ENCODE measurements around the gene SMIM29. TPM values are rescaled to one million over a fixed set of nuclear protein-coding genes. Genes with fewer than 3 reads are reported as not detected.

The SMIM29 gene
- total and polyA plus RNA-seq, 3 experiments from 2014 or later: 23.0 to 62.5 (median 26.0) TPM

DNA sequence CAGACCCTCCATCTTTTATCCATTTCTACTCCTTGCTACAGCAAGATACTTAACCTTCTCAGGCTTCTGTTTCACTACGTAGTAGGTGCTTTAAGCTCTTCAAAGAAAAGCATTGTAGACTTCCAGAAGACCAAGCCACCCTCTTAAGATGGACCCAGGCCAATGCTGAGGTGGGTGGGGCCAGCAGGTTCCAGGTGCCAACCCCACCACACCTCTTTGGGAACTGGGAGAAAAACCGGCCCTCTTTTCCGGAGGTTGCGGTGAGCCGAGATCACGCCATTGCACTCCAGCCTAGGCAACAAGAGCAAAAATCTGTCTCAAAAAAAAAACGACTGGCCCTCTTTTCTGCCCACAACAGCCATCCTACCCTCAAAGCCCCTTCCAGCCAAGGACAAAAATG lies 22.7 kb downstream of the SMIM29 start:
- no peak for DNase-seq
- peak overlapping the region in 6 of 8 donors; percentile 37 to 93 (median 76) for H3K27ac Mint-ChIP-seq
- CTCF ChIA-PET: no interaction called here

DNA sequence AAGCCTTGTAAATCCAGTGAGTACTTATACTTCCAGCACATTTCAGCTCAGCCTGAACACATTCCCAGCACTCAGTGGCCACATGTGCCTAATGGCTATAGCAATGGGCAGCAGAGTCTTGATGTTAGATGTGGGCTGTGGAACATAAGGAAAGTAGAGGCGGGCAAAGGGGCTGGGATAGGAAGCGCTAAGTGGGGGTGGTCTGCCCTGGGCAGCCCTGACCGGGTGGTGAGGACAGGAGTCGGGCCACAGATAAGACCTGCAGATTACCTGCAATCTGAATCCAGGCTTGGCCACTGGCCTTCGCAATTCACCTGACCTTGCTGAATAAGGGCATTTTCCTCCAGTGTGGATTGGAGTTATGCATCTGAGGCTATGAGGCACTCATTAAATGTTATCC lies 23.3 kb downstream of the SMIM29 start:
- Mint-ChIP-seq H3K27ac (peak overlapping the region in 6 of 8 donors; percentile 64 to 94 (median 86)), H3K36me3 (no peaks in the 10 kb centered on the region)
- POLR2A ChIA-PET: interaction anchor here (0.7 kb wide), 1 partner anchor 42 kb away, joined by 3 read pairs; no protein-coding TSS in a partner anchor

More for the DNA sequence above, 22.7 kb downstream of the SMIM29 start:
- Histone ChIP-seq H3K4me3 (ENCODE audit: low read length) (no peak overlapping the region), H3K36me3 (ENCODE audit: insufficient read depth, low read length) (no peaks in the 10 kb centered on the region), H3K27me3 (ENCODE audit: insufficient read depth, low read length, poor library complexity, severe bottlenecking) (no peaks in the 10 kb centered on the region), H3K27ac (ENCODE audit: low read depth, low read length) (no peak overlapping the region), H3K4me1 (ENCODE audit: insufficient read depth, low read length) (peaks cover 15% of the 10 kb centered on the region), H3K9me3 (ENCODE audit: low read length) (no peaks in the 10 kb centered on the region)
- Mint-ChIP-seq H3K27me3 (no peaks in the 10 kb centered on the region), H3K36me3 (no peaks in the 10 kb centered on the region), H3K4me3 (no peak overlapping the region), H3K4me1 (peaks cover 6 to 20% (median 8%) of the 10 kb centered on the region in 3 donors), H3K9me3 (no peaks in the 10 kb centered on the region)
- POLR2A ChIA-PET: no interaction called here

GRCh38 chr6:34223956-34224940 lies 24.6 kb downstream of the SMIM29 start:
- H3K36me3 Mint-ChIP-seq: no peaks in the 10 kb centered on the region
- no peaks in the 10 kb centered on the region for H3K9me3 Mint-ChIP-seq
- Histone ChIP-seq H3K27ac (ENCODE audit: low read depth, low read length) (peak overlapping the region; percentile 92), H3K4me3 (ENCODE audit: low read length) (peak overlapping the region; percentile 72), H3K9me3 (ENCODE audit: low read length) (no peaks in the 10 kb centered on the region), H3K4me1 (ENCODE audit: insufficient read depth, low read length) (peaks cover 15% of the 10 kb centered on the region), H3K36me3 (ENCODE audit: insufficient read depth, low read length) (no peaks in the 10 kb centered on the region), H3K27me3 (ENCODE audit: insufficient read depth, low read length, poor library complexity, severe bottlenecking) (no peaks in the 10 kb centered on the region)
- CTCF ChIA-PET: interaction anchor here (0.6 to 2.3 kb wide), 10 partner anchors 12 to 385 kb away, joined by 3 to 20 read pairs (median 3); partner anchors contain the start of genes HMGA1 and SMIM29
- peak; percentile 88 to 97 (median 93) for DNase-seq
- H3K27ac Mint-ChIP-seq: peak overlapping the region; percentile 64 to 99 (median 92)
- H3K27me3 Mint-ChIP-seq: no peaks in the 10 kb centered on the region
- H3K4me1 Mint-ChIP-seq: peaks cover 6 to 20% (median 8%) of the 10 kb centered on the region in 3 donors
- POLR2A ChIA-PET: interaction anchor here (0.7 to 3.2 kb wide), 7 partner anchors 12 to 1253 kb away, joined by 3 to 70 read pairs (median 4); partner anchors contain the start of genes HMGA1, SMIM29 and TAF11
- peak overlapping the region; percentile 59 to 88 (median 71) for H3K4me3 Mint-ChIP-seq

More for the DNA sequence above, 23.3 kb downstream of the SMIM29 start:
- DNase-seq: no peak
- Histone ChIP-seq H3K9me3 (ENCODE audit: low read length) (no peaks in the 10 kb centered on the region), H3K36me3 (ENCODE audit: insufficient read depth, low read length) (no peaks in the 10 kb centered on the region), H3K27me3 (ENCODE audit: insufficient read depth, low read length, poor library complexity, severe bottlenecking) (no peaks in the 10 kb centered on the region), H3K27ac (ENCODE audit: low read depth, low read length) (no peak overlapping the region), H3K4me3 (ENCODE audit: low read length) (no peak overlapping the region), H3K4me1 (ENCODE audit: insufficient read depth, low read length) (peaks cover 15% of the 10 kb centered on the region)
- CTCF ChIA-PET: no interaction called here
- no peaks in the 10 kb centered on the region for H3K27me3 Mint-ChIP-seq
- H3K4me1 Mint-ChIP-seq: peaks cover 6 to 20% (median 8%) of the 10 kb centered on the region in 3 donors
- H3K4me3 Mint-ChIP-seq: peak overlapping the region in 2 of 7 donors; percentile 29 to 43
- no peaks in the 10 kb centered on the region for H3K9me3 Mint-ChIP-seq

GRCh38 chr6:34223381-34223955 lies 25.3 kb downstream of the SMIM29 start:
- H3K4me3 Mint-ChIP-seq: peak overlapping the region in 5 of 7 donors; percentile 34 to 76 (median 59)
- H3K27ac Mint-ChIP-seq: peak overlapping the region; percentile 64 to 99 (median 92)
- no peak overlapping the region for H3K4me3 ChIP-seq (ENCODE audit: low read length)
- no peaks in the 10 kb centered on the region for H3K36me3 Mint-ChIP-seq
- DNase-seq: peak in 1 of 5 donors; percentile 54
- peaks cover 15% of the 10 kb centered on the region for H3K4me1 ChIP-seq (ENCODE audit: insufficient read depth, low read length)
- H3K4me1 Mint-ChIP-seq: peaks cover 6 to 20% (median 8%) of the 10 kb centered on the region in 3 donors
- H3K27me3 Mint-ChIP-seq: no peaks in the 10 kb centered on the region
- ChIA-PET POLR2A (interaction anchor here (0.8 to 3.2 kb wide), 6 partner anchors 13 to 1252 kb away, joined by 3 to 70 read pairs (median 4); partner anchors contain the start of genes HMGA1, SMIM29 and TAF11), CTCF (interaction anchor here (0.6 to 2.3 kb wide), 9 partner anchors 23 to 386 kb away, joined by 3 to 20 read pairs (median 3); partner anchors contain the start of gene SMIM29)
- peak overlapping the region; percentile 33 for H3K27ac ChIP-seq (ENCODE audit: low read depth, low read length)
- no peaks in the 10 kb centered on the region for H3K36me3 ChIP-seq (ENCODE audit: insufficient read depth, low read length)
- no peaks in the 10 kb centered on the region for H3K9me3 ChIP-seq (ENCODE audit: low read length)
- no peaks in the 10 kb centered on the region for H3K9me3 Mint-ChIP-seq
- H3K27me3 ChIP-seq (ENCODE audit: insufficient read depth, low read length, poor library complexity, severe bottlenecking): no peaks in the 10 kb centered on the region

- Histone ChIP-seq H3K27me3 (ENCODE audit: insufficient read depth, low read length, poor library complexity, severe bottlenecking) (no peaks in the 10 kb centered on the region), H3K27ac (ENCODE audit: low read depth, low read length) (no peak overlapping the region), H3K9me3 (ENCODE audit: low read length) (no peaks in the 10 kb centered on the region), H3K4me1 (ENCODE audit: insufficient read depth, low read length) (peaks cover 9% of the 10 kb centered on the region), H3K4me3 (ENCODE audit: low read length) (no peak overlapping the region), H3K36me3 (ENCODE audit: insufficient read depth, low read length) (no peaks in the 10 kb centered on the region)
- DNase-seq: no peak
- Mint-ChIP-seq H3K27me3 (no peaks in the 10 kb centered on the region), H3K36me3 (no peaks in the 10 kb centered on the region), H3K4me1 (peaks cover 2 to 9% (median 2%) of the 10 kb centered on the region in 3 donors), H3K27ac (no peak overlapping the region), H3K9me3 (no peaks in the 10 kb centered on the region), H3K4me3 (no peak overlapping the region)
- CTCF ChIA-PET: no interaction called here
- POLR2A ChIA-PET: interaction anchor here (0.7 kb wide), 1 partner anchor 1040 kb away, joined by 5 read pairs; no protein-coding TSS in a partner anchor
Observed at GRCh38 chr6:34218691-34219090, 30.1 kb downstream of the SMIM29 start.

- H3K27ac ChIP-seq (ENCODE audit: low read depth, low read length): no peak overlapping the region
- no peaks in the 10 kb centered on the region for H3K9me3 Mint-ChIP-seq
- H3K4me1 Mint-ChIP-seq: no peaks in the 10 kb centered on the region
- no peak overlapping the region for H3K4me3 ChIP-seq (ENCODE audit: low read length)
- H3K9me3 ChIP-seq (ENCODE audit: low read length): no peaks in the 10 kb centered on the region
- ChIA-PET CTCF (interaction anchor here (1.1 kb wide), 1 partner anchor 18 kb away, joined by 3 read pairs; no protein-coding TSS in a partner anchor), POLR2A (no interaction called here)
- no peaks in the 10 kb centered on the region for H3K27me3 ChIP-seq (ENCODE audit: insufficient read depth, low read length, poor library complexity, severe bottlenecking)
- DNase-seq: no peak
- H3K27me3 Mint-ChIP-seq: no peaks in the 10 kb centered on the region
- no peak overlapping the region for H3K27ac Mint-ChIP-seq
- no peaks in the 10 kb centered on the region for H3K4me1 ChIP-seq (ENCODE audit: insufficient read depth, low read length)
- H3K4me3 Mint-ChIP-seq: no peak overlapping the region
- no peaks in the 10 kb centered on the region for H3K36me3 ChIP-seq (ENCODE audit: insufficient read depth, low read length)
- no peaks in the 10 kb centered on the region for H3K36me3 Mint-ChIP-seq
Observed at GRCh38 chr6:34213772-34214171, 35.0 kb downstream of the SMIM29 start.

GRCh38 chr6:34207695-34208443 lies 40.9 kb downstream of the SMIM29 start:
- Histone ChIP-seq H3K4me1 (ENCODE audit: insufficient read depth, low read length) (no peaks in the 10 kb centered on the region), H3K27ac (ENCODE audit: low read depth, low read length) (no peak overlapping the region), H3K27me3 (ENCODE audit: insufficient read depth, low read length, poor library complexity, severe bottlenecking) (no peaks in the 10 kb centered on the region), H3K36me3 (ENCODE audit: insufficient read depth, low read length) (no peaks in the 10 kb centered on the region), H3K4me3 (ENCODE audit: low read length) (no peak overlapping the region), H3K9me3 (ENCODE audit: low read length) (no peaks in the 10 kb centered on the region)
- DNase-seq: no peak
- Mint-ChIP-seq H3K9me3 (no peaks in the 10 kb centered on the region), H3K27me3 (no peaks in the 10 kb centered on the region), H3K27ac (peak overlapping the region in 4 of 8 donors; percentile 20 to 59 (median 54)), H3K4me1 (peaks cover 5 to 13% (median 7%) of the 10 kb centered on the region in 3 donors), H3K36me3 (no peaks in the 10 kb centered on the region), H3K4me3 (no peak overlapping the region)
- CTCF ChIA-PET: interaction anchor here (0.6 kb wide), 1 partner anchor 39 kb away, joined by 3 read pairs; no protein-coding TSS in a partner anchor
- POLR2A ChIA-PET: no interaction called here
